MG63 (cell line): ENCODE results near the gene PMF1. TPM values are rescaled to one million over a fixed set of nuclear protein-coding genes. Genes with fewer than 3 reads are reported as not detected.
"Not testable (repeated sequence)": the region's sequence is repeated elsewhere in the genome, so short reads cannot be mapped to it uniquely, and the experiment has no call there.

Experiments used
- DNase-seq: peaks from one replicate; pipeline ENCODE4 v3.0.0-alpha.2; 2020
- H3K27me3 ChIP-seq: fragments of 250-450 bp; sonication (Bioruptor Pico); 2 replicates; pipeline ENCODE4 v1.5.1; 2020; ENCODE audit warnings: mild to moderate bottlenecking, moderate library complexity
- H3K36me3 ChIP-seq: fragments of 250-450 bp; sonication (Bioruptor Pico); 2 replicates; pipeline ENCODE4 v1.5.1; 2020; ENCODE audit warnings: mild to moderate bottlenecking, moderate library complexity
- H3K4me3 ChIP-seq: fragments of 250-450 bp; sonication (Bioruptor Pico); 2 replicates; pipeline ENCODE4 v1.5.1; 2020; ENCODE audit warnings: mild to moderate bottlenecking, moderate library complexity
- H3K9me3 ChIP-seq: fragments of 250-450 bp; sonication (Bioruptor Pico); 2 replicates; pipeline ENCODE4 v1.5.1; 2020; ENCODE audit warnings: mild to moderate bottlenecking, moderate library complexity
- total RNA-seq: library from RNA; depleted of rRNA; stranded (reverse); fragments of >200 nt; shearing (Covaris generic); gene quantifications from 2 replicates; pipeline ENCODE4 v1.2.3, GENCODE V29; 2014; ENCODE audit warnings: low replicate concordance

Gene PMF1
- total RNA-seq, 1 experiment from 2014 or later, result 161 TPM

- Histone ChIP-seq H3K9me3 (no peaks in the 10 kb centered on the region), H3K27me3 (no peaks in the 10 kb centered on the region), H3K4me3 (peak overlapping the region; percentile 98), H3K36me3 (peaks cover 18% of the 10 kb centered on the region)
- no peak for DNase-seq
Observed at GRCh38 chr1:156193208-156193487, 19.7 kb upstream of the PMF1 start.

- Histone ChIP-seq H3K36me3 (peaks cover 18% of the 10 kb centered on the region), H3K4me3 (peak within 1 kb of the TSS; percentile 98), H3K9me3 (no peaks in the 10 kb centered on the region), H3K27me3 (no peaks in the 10 kb centered on the region)
- DNase-seq, result peak; percentile 96
Observed at GRCh38 chr1:156193488-156194299, 19.1 kb upstream of the PMF1 start, which contains the start of gene SLC25A44. Gene SLC25A44, plus strand, starts transcription at chr1:156194104. Its CDS starts 5,744 bp downstream, at chr1:156199848.

GRCh38 chr1:156194300-156194652 is 18.5 kb upstream of the PMF1 start:
- Histone ChIP-seq H3K27me3 (no peaks in the 10 kb centered on the region), H3K36me3 (peaks cover 18% of the 10 kb centered on the region), H3K9me3 (no peaks in the 10 kb centered on the region), H3K4me3 (peak overlapping the region; percentile 98)
- DNase-seq, result no peak

GRCh38 chr1:156195853-156196252 is 17.0 kb upstream of the PMF1 start:
- Histone ChIP-seq H3K4me3 (no peak overlapping the region), H3K9me3 (no peaks in the 10 kb centered on the region), H3K27me3 (no peaks in the 10 kb centered on the region), H3K36me3 (peaks cover 25% of the 10 kb centered on the region)
- DNase-seq, result no peak

GRCh38 chr1:156196445-156196844 is 16.4 kb upstream of the PMF1 start:
- no peak overlapping the region for H3K4me3 ChIP-seq
- no peak for DNase-seq
- H3K27me3 ChIP-seq, result no peaks in the 10 kb centered on the region
- peaks cover 25% of the 10 kb centered on the region for H3K36me3 ChIP-seq
- no peaks in the 10 kb centered on the region for H3K9me3 ChIP-seq

- Histone ChIP-seq H3K27me3 (no peaks in the 10 kb centered on the region), H3K9me3 (no peaks in the 10 kb centered on the region), H3K4me3 (no peak overlapping the region), H3K36me3 (peaks cover 30% of the 10 kb centered on the region)
- DNase-seq, result no peak
Observed at GRCh38 chr1:156198831-156199349, 13.9 kb upstream of the PMF1 start.

GRCh38 chr1:156200044-156200443 is 12.8 kb upstream of the PMF1 start:
- DNase-seq, result no peak
- Histone ChIP-seq H3K27me3 (no peaks in the 10 kb centered on the region), H3K36me3 (peaks cover 39% of the 10 kb centered on the region), H3K9me3 (no peaks in the 10 kb centered on the region), H3K4me3 (no peak overlapping the region)

GRCh38 chr1:156203331-156203730 is 9.5 kb upstream of the PMF1 start:
- Histone ChIP-seq H3K27me3 (no peaks in the 10 kb centered on the region), H3K4me3 (no peak overlapping the region), H3K9me3 (no peaks in the 10 kb centered on the region), H3K36me3 (peaks cover 50% of the 10 kb centered on the region)
- peak; percentile 20 for DNase-seq

GRCh38 chr1:156204686-156205085 is 8.1 kb upstream of the PMF1 start:
- H3K9me3 ChIP-seq, result no peaks in the 10 kb centered on the region
- no peak overlapping the region for H3K4me3 ChIP-seq
- H3K36me3 ChIP-seq, result peaks cover 62% of the 10 kb centered on the region
- H3K27me3 ChIP-seq, result no peaks in the 10 kb centered on the region
- no peak for DNase-seq

- no peak overlapping the region for H3K4me3 ChIP-seq
- H3K36me3 ChIP-seq, result peaks cover 55% of the 10 kb centered on the region
- H3K27me3 ChIP-seq, result no peaks in the 10 kb centered on the region
- DNase-seq, result no peak
- no peaks in the 10 kb centered on the region for H3K9me3 ChIP-seq
Observed at GRCh38 chr1:156211243-156211642, 1.6 kb upstream of the PMF1 start.

- no peaks in the 10 kb centered on the region for H3K9me3 ChIP-seq
- peak overlapping the region; percentile 87 for H3K4me3 ChIP-seq
- no peak for DNase-seq
- no peaks in the 10 kb centered on the region for H3K27me3 ChIP-seq
- H3K36me3 ChIP-seq, result peaks cover 49% of the 10 kb centered on the region
Observed at GRCh38 chr1:156212130-156212529, 677 bp upstream of the PMF1 start.

GRCh38 chr1:156213644-156213966 is 798 bp downstream of the PMF1 start:
- H3K36me3 ChIP-seq, result peaks cover 40% of the 10 kb centered on the region
- no peaks in the 10 kb centered on the region for H3K27me3 ChIP-seq
- DNase-seq, result no peak
- peak overlapping the region; percentile 87 for H3K4me3 ChIP-seq
- no peaks in the 10 kb centered on the region for H3K9me3 ChIP-seq

GRCh38 chr1:156214024-156214748 is 1.4 kb downstream of the PMF1 start:
- Histone ChIP-seq H3K9me3 (no peaks in the 10 kb centered on the region), H3K27me3 (no peaks in the 10 kb centered on the region), H3K36me3 (peaks cover 34% of the 10 kb centered on the region), H3K4me3 (peak overlapping the region; percentile 87)
- DNase-seq, result peak; percentile 54

GRCh38 chr1:156216361-156217086 is 3.7 kb downstream of the PMF1 start:
- peaks cover 43% of the 10 kb centered on the region for H3K36me3 ChIP-seq
- not testable (repeated sequence) for DNase-seq, H3K9me3 ChIP-seq, H3K27me3 ChIP-seq, H3K4me3 ChIP-seq

GRCh38 chr1:156217871-156218270 is 5.1 kb downstream of the PMF1 start:
- Histone ChIP-seq H3K4me3 (no peak overlapping the region), H3K27me3 (no peaks in the 10 kb centered on the region), H3K36me3 (peaks cover 48% of the 10 kb centered on the region), H3K9me3 (no peaks in the 10 kb centered on the region)
- DNase-seq, result no peak

- H3K4me3 ChIP-seq, result no peak overlapping the region
- no peak for DNase-seq
Observed at GRCh38 chr1:156220226-156220625, 7.4 kb downstream of the PMF1 start.

GRCh38 chr1:156221986-156222692 is 9.3 kb downstream of the PMF1 start:
- H3K9me3 ChIP-seq, result no peaks in the 10 kb centered on the region
- DNase-seq, result no peak
- H3K4me3 ChIP-seq, result no peak overlapping the region
- H3K27me3 ChIP-seq, result no peaks in the 10 kb centered on the region
- peaks cover 53% of the 10 kb centered on the region for H3K36me3 ChIP-seq

More at GRCh38 chr1:156220226-156220625, 7.4 kb downstream of the PMF1 start:
- no peaks in the 10 kb centered on the region for H3K9me3 ChIP-seq
- no peaks in the 10 kb centered on the region for H3K27me3 ChIP-seq
- peaks cover 47% of the 10 kb centered on the region for H3K36me3 ChIP-seq
